ENCODE measurements around the gene ALDH1L1. TPM values are rescaled to one million over a fixed set of nuclear protein-coding genes. Genes with fewer than 3 reads are reported as not detected.
A peak's percentile ranks its signal among the peaks of the same experiment; 100 is the strongest.

The ALDH1L1 gene
- total RNA-seq, 6 donors from 2014 or later = 2.4 to 11.5 (median 4.7) TPM

DNA sequence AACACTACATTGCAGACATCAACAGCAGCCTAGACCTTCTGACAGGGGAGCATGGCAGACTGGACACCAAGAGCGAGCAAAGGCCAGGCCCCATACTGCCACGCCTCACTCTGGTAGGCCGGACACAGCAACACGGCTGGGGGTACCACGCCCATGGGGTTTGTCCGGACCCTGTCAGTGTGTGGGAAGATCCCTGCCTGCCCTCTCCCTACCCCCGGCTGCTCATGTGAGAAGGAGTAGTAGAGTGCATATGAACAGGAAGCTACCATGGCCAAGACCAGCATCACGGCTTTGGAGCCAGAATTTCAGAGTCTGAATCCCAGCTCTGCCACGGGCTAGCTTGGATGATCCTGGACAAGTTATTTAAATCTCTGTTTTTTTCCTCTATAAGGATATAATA, 27.9 kb downstream of the ALDH1L1 start:
- TF ChIP-seq, protein P1, sequence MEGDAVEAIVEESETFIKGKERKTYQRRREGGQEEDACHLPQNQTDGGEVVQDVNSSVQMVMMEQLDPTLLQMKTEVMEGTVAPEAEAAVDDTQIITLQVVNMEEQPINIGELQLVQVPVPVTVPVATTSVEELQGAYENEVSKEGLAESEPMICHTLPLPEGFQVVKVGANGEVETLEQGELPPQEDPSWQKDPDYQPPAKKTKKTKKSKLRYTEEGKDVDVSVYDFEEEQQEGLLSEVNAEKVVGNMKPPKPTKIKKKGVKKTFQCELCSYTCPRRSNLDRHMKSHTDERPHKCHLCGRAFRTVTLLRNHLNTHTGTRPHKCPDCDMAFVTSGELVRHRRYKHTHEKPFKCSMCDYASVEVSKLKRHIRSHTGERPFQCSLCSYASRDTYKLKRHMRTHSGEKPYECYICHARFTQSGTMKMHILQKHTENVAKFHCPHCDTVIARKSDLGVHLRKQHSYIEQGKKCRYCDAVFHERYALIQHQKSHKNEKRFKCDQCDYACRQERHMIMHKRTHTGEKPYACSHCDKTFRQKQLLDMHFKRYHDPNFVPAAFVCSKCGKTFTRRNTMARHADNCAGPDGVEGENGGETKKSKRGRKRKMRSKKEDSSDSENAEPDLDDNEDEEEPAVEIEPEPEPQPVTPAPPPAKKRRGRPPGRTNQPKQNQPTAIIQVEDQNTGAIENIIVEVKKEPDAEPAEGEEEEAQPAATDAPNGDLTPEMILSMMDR (IDR thresholded peaks at IDR 0.05) = no peak
- no peak for TF ChIP-seq EP300 (IDR thresholded peaks at IDR 0.05)
- no peak for TF ChIP-seq POLR2AphosphoS5 (IDR thresholded peaks at IDR 0.05)
- TF ChIP-seq POLR2A (IDR thresholded peaks at IDR 0.05) = no peak
- ATAC-seq (ENCODE audit: low FRiP score in 2 of 2) (no peak), DNase-seq (peak in 1 of 2 donors; percentile 27)
- H3K4me1 ChIP-seq = no peaks in the 10 kb centered on the region
- H3K27ac ChIP-seq = no peak overlapping the region
- no peak overlapping the region for H3K4me3 ChIP-seq
- no peaks in the 10 kb centered on the region for H3K9me3 ChIP-seq
- 81 to 94% methylated on average over 2 to 9 of the region's 9 CpGs for WGBS, 2 donors
- no peaks in the 10 kb centered on the region for H3K36me3 ChIP-seq
- H3K27me3 ChIP-seq = no peaks in the 10 kb centered on the region

DNA sequence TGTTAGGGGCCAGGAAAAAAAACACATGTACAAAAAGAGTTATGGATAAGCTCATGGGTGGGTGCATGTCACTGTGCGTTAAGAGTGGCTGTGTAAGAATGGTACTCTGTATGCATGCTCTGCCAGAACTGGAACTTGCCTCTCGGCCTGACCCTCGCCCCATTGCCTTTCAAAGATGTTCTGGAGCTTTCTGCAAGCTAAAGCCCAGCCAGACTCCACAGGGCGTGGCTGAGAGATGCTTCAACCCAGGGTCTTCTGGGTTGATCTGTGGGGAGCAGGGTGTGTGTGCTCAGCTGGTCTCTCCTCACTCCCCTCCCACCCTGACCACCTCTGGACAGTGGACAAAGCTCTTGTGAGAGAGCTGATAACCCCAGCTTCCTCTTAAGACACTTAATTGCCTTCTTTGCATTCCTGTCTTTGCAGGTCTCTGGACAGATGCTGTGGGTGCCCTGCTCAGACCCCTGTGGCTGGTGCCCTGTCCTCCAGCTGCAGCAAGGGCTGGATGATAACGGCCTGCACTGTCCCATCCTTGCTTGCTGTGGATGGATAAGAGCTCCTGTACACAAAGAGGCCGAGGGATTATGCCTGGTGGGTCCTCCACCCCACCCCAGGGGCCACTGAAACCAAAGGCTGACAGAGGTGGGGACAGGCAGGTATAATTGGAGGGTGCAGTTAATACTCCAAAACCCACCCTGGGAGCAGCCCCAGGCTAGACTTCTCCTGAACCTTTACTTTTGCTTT, 28.7 kb downstream of the ALDH1L1 start:
- no peaks in the 10 kb centered on the region for H3K27me3 ChIP-seq
- no peaks in the 10 kb centered on the region for H3K36me3 ChIP-seq
- ATAC-seq (ENCODE audit: low FRiP score in 2 of 2) (no peak), DNase-seq (peak in 1 of 2 donors; percentile 4)
- H3K9me3 ChIP-seq = no peaks in the 10 kb centered on the region
- no peaks in the 10 kb centered on the region for H3K4me1 ChIP-seq
- H3K27ac ChIP-seq = no peak overlapping the region
- no peak overlapping the region for H3K4me3 ChIP-seq
- TF ChIP-seq EP300 (IDR thresholded peaks at IDR 0.05) (no peak), POLR2AphosphoS5 (IDR thresholded peaks at IDR 0.05) (no peak)
- TF ChIP-seq, protein P1 (IDR thresholded peaks at IDR 0.05) = no peak
- 81% methylated on average over 6 of the region's 6 CpGs for WGBS, 2 donors

DNA sequence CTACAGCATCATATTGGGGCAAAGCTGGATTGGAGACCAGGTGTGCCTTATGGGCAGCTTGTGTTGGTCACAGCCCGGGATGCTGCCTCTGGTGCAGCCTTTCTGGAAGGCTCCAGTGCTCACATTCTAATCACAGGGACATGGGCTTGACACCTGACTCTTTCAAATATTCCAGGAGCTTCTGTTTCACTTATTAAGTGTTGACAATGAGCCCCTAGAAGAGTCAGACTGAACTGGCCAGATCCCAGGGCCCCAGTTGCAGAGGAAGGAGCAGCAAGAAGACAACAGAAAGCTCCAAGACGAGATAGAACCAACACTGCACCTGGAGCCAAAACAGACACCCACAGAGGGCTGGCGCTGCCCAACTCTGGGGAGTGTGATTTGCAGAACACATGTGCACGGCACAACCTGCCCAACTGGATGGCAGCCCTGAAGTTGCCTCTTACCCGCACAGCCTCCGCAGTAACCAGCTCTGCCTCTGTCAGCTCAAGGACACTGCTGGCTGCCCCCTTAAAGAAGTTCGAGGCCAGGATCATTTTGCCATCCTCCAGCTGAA, 30.3 kb downstream of the ALDH1L1 start:
- Histone ChIP-seq H3K27me3 (no peaks in the 10 kb centered on the region), H3K36me3 (no peaks in the 10 kb centered on the region), H3K4me3 (no peak overlapping the region), H3K27ac (no peak overlapping the region), H3K4me1 (no peaks in the 10 kb centered on the region), H3K9me3 (no peaks in the 10 kb centered on the region)
- DNase-seq (no peak), ATAC-seq (ENCODE audit: low FRiP score in 2 of 2) (no peak)
- 81 to 87% methylated on average over 7 of the region's 7 CpGs for WGBS, 2 donors
- no peak for TF ChIP-seq POLR2AphosphoS5 (IDR thresholded peaks at IDR 0.05)
- no peak for TF ChIP-seq EP300 (IDR thresholded peaks at IDR 0.05)
- TF ChIP-seq, protein P1 (IDR thresholded peaks at IDR 0.05) = no peak
- TF ChIP-seq POLR2A (IDR thresholded peaks at IDR 0.05) = no peak

DNA sequence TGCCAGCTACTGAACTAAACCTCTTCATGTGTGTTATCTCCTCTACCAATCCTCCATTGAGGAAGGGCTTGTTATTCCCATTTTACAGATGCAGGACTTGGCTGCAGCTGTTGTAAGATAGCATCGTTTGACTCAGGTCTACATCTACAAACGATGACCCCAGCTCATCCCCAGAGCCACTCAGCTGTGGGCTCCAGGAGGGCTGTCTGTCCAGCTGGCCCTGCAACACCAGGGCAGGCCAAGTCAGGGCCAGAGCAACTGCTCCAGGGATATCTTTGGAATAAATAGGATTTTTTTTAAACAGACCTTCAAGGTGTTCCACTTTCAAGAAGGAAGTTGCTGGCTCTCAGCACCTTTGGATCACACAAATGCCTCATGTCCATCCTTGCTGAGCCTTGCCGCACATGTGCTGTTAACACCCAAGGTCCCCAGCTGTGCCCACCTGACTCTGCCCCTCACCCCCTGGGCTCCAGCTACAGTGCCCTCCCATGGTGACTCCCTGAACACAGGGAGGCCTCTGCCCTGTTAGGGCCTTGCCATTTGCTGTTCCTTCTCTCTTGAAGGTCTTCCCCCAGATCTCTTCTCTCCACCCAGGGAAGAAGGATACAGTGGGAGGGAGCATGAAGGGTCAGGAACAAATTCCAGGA, 31.0 kb downstream of the ALDH1L1 start:
- H3K9me3 ChIP-seq = no peaks in the 10 kb centered on the region
- no peaks in the 10 kb centered on the region for H3K27me3 ChIP-seq
- H3K4me3 ChIP-seq = no peak overlapping the region
- TF ChIP-seq, protein P1 (IDR thresholded peaks at IDR 0.05) = no peak
- no peak for TF ChIP-seq EP300 (IDR thresholded peaks at IDR 0.05)
- no peak for TF ChIP-seq POLR2AphosphoS5 (IDR thresholded peaks at IDR 0.05)
- TF ChIP-seq POLR2A (IDR thresholded peaks at IDR 0.05) = no peak
- 82 to 100% methylated on average over 3 of the region's 3 CpGs for whole genome bisulfite sequencing, 2 donors
- DNase-seq = no peak
- no peak overlapping the region for H3K27ac ChIP-seq
- ATAC-seq (ENCODE audit: low FRiP score in 2 of 2) = no peak
- no peaks in the 10 kb centered on the region for H3K36me3 ChIP-seq
- no peaks in the 10 kb centered on the region for H3K4me1 ChIP-seq
